Aorta (tissue), 5 donors: ENCODE data around the gene SIL1. TPM values are rescaled to one million over a fixed set of nuclear protein-coding genes. Genes with fewer than 3 reads are reported as not detected.

Experiments used
- ATAC-seq: fragments of 200-7000 bp; cut with Tn5 transposase; one replicate; pipeline ENCODE4 v1.9.1; 2022; ENCODE audit warnings: moderate library complexity; ENCODE audit not compliant: low FRiP score
- DNase-seq, 2 donors: peaks; one replicate each; pipeline ENCODE4 v3.0.0-alpha.2; 2020
- H3K27ac ChIP-seq, 2 donors: one replicate each; pipeline ENCODE4 v1.5.1; 2013; ENCODE audit warnings: low read length in 2 of 2, mild to moderate bottlenecking in 2 of 2, moderate library complexity in 2 of 2, control low read depth in 1 of 2, inconsistent platforms in 1 of 2, low read depth in 1 of 2
- H3K27me3 ChIP-seq, 2 donors: one replicate each; pipeline ENCODE4 v1.6.1; 2013; ENCODE audit warnings: control low read depth in 1 of 2, low read length in 1 of 2, mild to moderate bottlenecking in 1 of 2, moderate library complexity in 1 of 2; ENCODE audit not compliant: insufficient read depth in 2 of 2, control insufficient read depth in 1 of 2
- H3K36me3 ChIP-seq, 2 donors: one replicate each; pipeline ENCODE4 v1.6.1; 2013; ENCODE audit warnings: control low read depth in 1 of 2, low read length in 1 of 2, mild to moderate bottlenecking in 1 of 2; ENCODE audit not compliant: insufficient read depth in 2 of 2, control insufficient read depth in 1 of 2
- H3K4me1 ChIP-seq, 2 donors: one replicate each; pipeline ENCODE4 v1.6.1; 2013; ENCODE audit warnings: low read length in 2 of 2, control low read depth in 1 of 2, mild to moderate bottlenecking in 1 of 2, moderate library complexity in 1 of 2; ENCODE audit not compliant: insufficient read depth in 2 of 2, control insufficient read depth in 1 of 2
- H3K4me3 ChIP-seq, 2 donors: one replicate each; pipeline ENCODE4 v1.5.1; 2013; ENCODE audit warnings: low read length in 2 of 2, control low read depth in 1 of 2, mild to moderate bottlenecking in 1 of 2
- H3K9me3 ChIP-seq: one replicate; pipeline ENCODE4 v1.6.1; 2013; ENCODE audit warnings: mild to moderate bottlenecking, low read length; ENCODE audit not compliant: control insufficient read depth
- WGBS, 2 donors: extraction: QIAGEN DNeasy Blood & Tissue Kit; methylation state at CpG; one replicate each; pipeline ENCODE4 v1.1.7; 2013; 5-methylcytosine and 5-hydroxymethylcytosine counted together
- intact Hi-C, 2 donors: fragments of 100-400 bp; cut with DNase I; formaldehyde crosslinking; loops; one replicate each; pipeline versions ENCODE4 v1.14.2 to v1.15.0; 2022
- polyA plus RNA-seq, 2 donors: library from polyadenylated mRNA; stranded (reverse); fragments of 200-250 nt; gene quantifications; one replicate each; pipeline ENCODE4 v1.2.3, GENCODE V29; 2013
- total RNA-seq, 2 donors: library from RNA; stranded (reverse); fragmentation: NEBNext Ultra II Directional; extraction: Animal tissue kit (Norgen Biotek cat#: 25700); gene quantifications; one replicate each; pipeline ENCODE4 v1.2.1, GENCODE V29; 2021
- donor health status: healthy with polysubstance abuse.
- donor health status: Bipolar disorder and iron deficiency.
- donor health status: DM: no; HTN: no; CAD: no.
- donor health status: DM: no; HTN: no; CAD: no.
- donor health status: DM: yes; HTN: yes; CAD: no.

The SIL1 gene
- total and polyA plus RNA-seq, 4 donors, result 19.4 to 58.9 (median 49.2) TPM

DNA sequence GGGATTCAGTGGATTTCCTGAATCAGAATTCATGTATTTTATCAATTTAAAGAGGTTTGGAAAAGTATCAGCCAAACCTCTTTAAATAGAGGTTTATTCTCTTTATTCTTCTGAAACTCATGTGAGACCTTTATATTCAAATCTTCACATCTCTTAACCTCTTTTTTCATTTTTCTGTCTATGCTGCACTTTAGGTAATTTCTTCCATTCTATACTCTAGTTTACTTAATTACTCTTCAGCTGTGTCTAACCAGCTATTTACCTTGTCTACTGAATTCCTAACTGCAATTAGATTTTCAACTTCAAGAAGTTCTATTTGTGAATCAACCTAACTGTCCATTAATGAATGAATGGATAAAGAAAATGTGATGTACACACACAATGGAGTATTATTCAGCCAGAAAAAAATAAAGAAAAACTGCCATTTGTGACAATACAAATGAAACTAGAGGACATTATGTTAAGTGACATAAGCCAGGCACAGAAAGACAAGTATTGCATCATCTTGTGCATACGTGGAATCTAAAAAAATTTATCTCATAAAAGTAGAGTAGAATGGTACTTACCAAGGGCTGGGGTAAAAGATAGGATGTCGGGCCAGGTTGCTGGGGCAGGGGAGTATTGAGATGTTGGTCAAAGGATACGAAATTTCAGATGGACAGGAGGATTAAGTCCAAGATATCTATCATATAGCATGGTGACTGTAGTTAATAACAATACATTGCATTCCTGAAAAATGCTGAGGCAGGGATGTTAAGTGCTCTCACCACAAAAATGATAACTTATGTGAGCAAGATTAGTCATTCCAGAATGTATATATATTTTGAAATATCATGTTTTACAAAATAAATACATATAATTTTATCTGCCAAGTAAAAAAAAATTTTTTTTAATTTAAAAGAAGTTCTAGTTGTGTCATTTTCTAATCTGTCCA lies 193.5 kb downstream of the SIL1 start:
- Histone ChIP-seq H3K27me3 (no peaks in the 10 kb centered on the region), H3K9me3 (no peaks in the 10 kb centered on the region), H3K36me3 (no peaks in the 10 kb centered on the region), H3K27ac (no peak overlapping the region), H3K4me3 (no peak overlapping the region), H3K4me1 (no peaks in the 10 kb centered on the region)
- intact Hi-C loops, result no loop called here
- 91 to 93% methylated on average over 3 of the region's 3 CpGs for WGBS, 2 donors
- no peak for ATAC-seq
- DNase-seq, result no peak

- DNase-seq, result no peak
- Histone ChIP-seq H3K4me3 (no peak overlapping the region), H3K4me1 (no peaks in the 10 kb centered on the region), H3K27ac (no peak overlapping the region), H3K9me3 (no peaks in the 10 kb centered on the region), H3K36me3 (no peaks in the 10 kb centered on the region), H3K27me3 (no peaks in the 10 kb centered on the region)
- 89 to 92% methylated on average over 1 of the region's 1 CpG for WGBS, 2 donors
- intact Hi-C loops, result no loop called here
- no peak for ATAC-seq
Observed at GRCh38 chr5:138999674-139000073, 198.5 kb downstream of the SIL1 start.

DNA sequence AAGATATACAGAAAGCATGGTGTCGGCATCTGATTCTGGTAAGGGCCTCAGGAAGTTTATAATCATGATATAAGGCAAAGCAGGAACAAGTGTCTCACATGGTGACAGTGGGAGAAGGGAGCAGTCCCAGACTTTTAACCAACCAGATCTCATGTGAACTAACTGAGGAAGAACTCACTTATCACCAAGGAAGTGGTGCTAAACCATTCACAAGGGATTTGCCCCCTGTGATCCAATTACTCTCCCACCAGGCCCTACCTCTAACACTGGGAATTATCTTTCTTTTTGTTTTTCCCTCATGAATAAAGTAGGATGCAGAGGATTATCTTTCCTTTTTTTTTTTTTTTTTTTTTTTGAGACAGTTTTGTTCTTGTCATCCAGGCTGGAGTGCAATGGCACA lies 199.6 kb downstream of the SIL1 start:
- Histone ChIP-seq H3K4me1 (no peaks in the 10 kb centered on the region), H3K27me3 (no peaks in the 10 kb centered on the region), H3K27ac (no peak overlapping the region), H3K36me3 (no peaks in the 10 kb centered on the region), H3K9me3 (no peaks in the 10 kb centered on the region), H3K4me3 (no peak overlapping the region)
- no peak for DNase-seq
- 97% methylated on average over 1 of the region's 1 CpG for WGBS, 2 donors
- no peak for ATAC-seq
- intact Hi-C loops, result no loop called here

DNA sequence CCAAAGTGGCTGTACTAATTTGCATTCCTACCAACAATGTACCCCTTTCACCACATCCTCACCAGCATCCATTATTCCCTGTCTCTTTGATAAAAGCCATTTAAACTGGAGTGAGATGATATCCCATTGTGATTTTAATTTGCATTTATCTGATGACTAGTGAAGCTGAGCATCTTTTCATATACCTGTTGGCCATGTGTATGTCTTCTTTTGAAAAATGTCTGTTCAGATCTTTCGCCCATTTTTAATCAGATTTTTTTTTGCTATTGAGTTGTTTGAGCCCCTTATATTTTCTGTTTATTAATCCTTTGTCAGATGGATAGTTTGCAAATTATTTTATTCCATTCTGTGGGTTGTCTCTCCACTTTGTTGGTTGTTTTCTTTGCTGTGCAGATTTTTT lies 202.0 kb downstream of the SIL1 start:
- Histone ChIP-seq H3K4me3 (no peak overlapping the region), H3K9me3 (no peaks in the 10 kb centered on the region), H3K27ac (no peak overlapping the region), H3K4me1 (no peaks in the 10 kb centered on the region), H3K36me3 (no peaks in the 10 kb centered on the region), H3K27me3 (no peaks in the 10 kb centered on the region)
- ATAC-seq (no peak), DNase-seq (no peak)
- intact Hi-C loops, result no loop called here
- 97 to 100% methylated on average over 1 of the region's 1 CpG for WGBS, 2 donors

DNA sequence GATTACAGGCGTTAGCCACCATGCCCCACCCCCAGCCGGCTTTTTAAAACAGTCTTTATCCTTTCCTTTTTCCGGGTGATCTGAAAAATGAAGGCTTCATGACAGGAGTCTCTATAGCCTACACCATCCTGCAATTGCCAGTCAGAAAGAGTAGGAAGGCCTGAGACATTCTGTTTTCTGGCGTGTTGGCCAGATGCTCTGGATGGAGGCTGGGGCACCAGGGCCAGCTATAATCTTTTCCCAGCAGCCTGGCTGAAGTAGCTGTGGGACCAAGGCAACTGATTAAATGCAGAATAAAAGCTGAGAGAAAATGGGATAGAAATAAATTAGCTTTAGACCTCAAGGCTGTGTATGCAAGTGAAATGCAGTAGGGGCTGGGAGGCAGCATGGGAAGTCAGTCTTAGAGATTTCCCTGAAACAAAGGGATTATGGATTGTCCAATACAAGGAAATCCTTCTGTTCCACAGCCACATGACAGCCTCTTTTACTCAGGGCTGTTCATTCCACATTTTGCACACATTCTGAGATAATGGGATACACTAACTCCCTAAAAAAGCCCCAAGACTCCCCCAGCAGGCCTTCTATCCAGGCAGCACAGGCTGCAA lies 207.1 kb downstream of the SIL1 start:
- 77 to 83% methylated on average over 4 of the region's 4 CpGs for WGBS, 2 donors
- no peaks in the 10 kb centered on the region for H3K4me1 ChIP-seq
- ATAC-seq (no peak), DNase-seq (no peak)
- H3K9me3 ChIP-seq, result no peaks in the 10 kb centered on the region
- H3K27me3 ChIP-seq, result no peaks in the 10 kb centered on the region
- no peak overlapping the region for H3K4me3 ChIP-seq
- no peak overlapping the region for H3K27ac ChIP-seq
- intact Hi-C loops, result no loop called here
- H3K36me3 ChIP-seq, result no peaks in the 10 kb centered on the region

GRCh38 chr5:138989720-138990119 lies 208.4 kb downstream of the SIL1 start:
- WGBS, 2 donors, result 93 to 94% methylated on average over 6 of the region's 6 CpGs
- intact Hi-C loops, result no loop called here
- Histone ChIP-seq H3K4me1 (peaks cover under 1 to 5% of the 10 kb centered on the region in 2 donors), H3K36me3 (no peaks in the 10 kb centered on the region), H3K27me3 (no peaks in the 10 kb centered on the region), H3K9me3 (no peaks in the 10 kb centered on the region), H3K27ac (no peak overlapping the region), H3K4me3 (no peak overlapping the region)
- ATAC-seq, result no peak
- no peak for DNase-seq

DNA sequence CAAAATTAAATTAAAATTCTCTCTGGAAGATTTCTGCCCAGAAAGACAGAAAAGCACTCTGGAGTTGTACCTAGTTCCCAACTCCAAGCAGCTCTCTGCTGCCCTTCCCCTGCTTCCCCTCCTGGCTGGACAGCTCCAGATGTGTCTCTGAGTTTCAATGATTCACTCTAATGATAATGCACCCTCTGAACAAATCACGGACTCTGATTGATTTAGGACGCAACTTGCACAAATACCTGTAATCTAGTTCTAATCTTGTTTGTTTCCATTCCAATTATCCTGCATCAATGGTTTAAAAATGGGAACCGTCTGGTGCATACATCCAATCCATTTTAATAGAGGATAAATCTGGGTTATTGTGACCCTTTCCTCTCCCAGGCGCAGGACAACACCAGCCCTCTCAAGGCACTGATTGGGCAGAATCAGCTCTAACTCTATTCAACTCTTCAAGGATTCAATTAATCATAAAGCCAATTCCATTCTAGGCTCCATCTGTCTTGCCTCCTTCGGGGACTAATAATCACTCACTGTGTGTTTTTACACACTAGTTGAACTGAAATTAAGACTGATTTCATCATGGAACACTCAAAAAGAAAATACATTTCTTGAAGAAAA lies 211.9 kb downstream of the SIL1 start:
- Histone ChIP-seq H3K27ac (peak overlapping the region in 1 of 2 donors; percentile 59), H3K4me3 (no peak overlapping the region), H3K36me3 (no peaks in the 10 kb centered on the region), H3K9me3 (no peaks in the 10 kb centered on the region), H3K27me3 (no peaks in the 10 kb centered on the region), H3K4me1 (peaks cover 3 to 10% of the 10 kb centered on the region in 2 donors)
- 94 to 96% methylated on average over 5 of the region's 5 CpGs for WGBS, 2 donors
- intact Hi-C loops, result no loop called here
- DNase-seq (no peak), ATAC-seq (no peak)

DNA sequence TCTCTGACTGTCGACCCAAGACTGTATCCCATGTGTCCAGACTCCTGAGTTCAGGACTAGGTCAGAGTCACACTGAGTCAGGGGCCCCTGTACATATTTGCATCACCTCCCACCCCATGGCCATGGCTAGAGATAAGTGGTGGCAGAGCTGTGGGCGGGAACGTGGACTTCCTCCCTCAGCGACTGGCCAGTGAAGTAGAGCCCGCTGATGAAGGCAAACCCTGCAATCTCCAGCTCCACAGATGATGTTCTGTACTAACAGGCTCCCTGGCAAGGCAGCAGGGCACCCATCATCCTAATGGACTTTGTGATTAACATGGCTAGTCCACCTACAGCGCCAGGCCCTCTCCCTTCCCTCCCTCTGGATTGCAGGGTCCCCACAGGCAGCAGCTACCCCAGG lies 212.5 kb downstream of the SIL1 start:
- DNase-seq, result no peak
- peak overlapping the region; percentile 59 to 93 for H3K27ac ChIP-seq

More for the DNA sequence above, 212.5 kb downstream of the SIL1 start:
- H3K9me3 ChIP-seq, result no peaks in the 10 kb centered on the region
- H3K4me3 ChIP-seq, result no peak overlapping the region
- intact Hi-C loops, result no loop called here
- no peaks in the 10 kb centered on the region for H3K36me3 ChIP-seq
- no peaks in the 10 kb centered on the region for H3K27me3 ChIP-seq
- ATAC-seq, result no peak
- H3K4me1 ChIP-seq, result peaks cover 3 to 12% of the 10 kb centered on the region in 2 donors
- 34 to 40% methylated on average over 6 of the region's 6 CpGs for WGBS, 2 donors
